ENCODE data around the gene RINT1.
"Not testable (repeated sequence)": the region's sequence is repeated elsewhere in the genome, so short reads cannot be mapped to it uniquely, and the experiment has no call there.

Gene RINT1

GRCh38 chr7:105531792-105532671, at the start of gene RINT1:
Gene RINT1 (plus strand): TSS chr7:105532201. CDS start chr7:105532316, 115 bp downstream.
- DNase-seq (ENCODE audit: low read depth), result peak; percentile 77

- no peak for DNase-seq (ENCODE audit: low read depth)
Measured at GRCh38 chr7:105487579-105488571, 44.1 kb upstream of the RINT1 start.

- DNase-seq (ENCODE audit: low read depth), result no peak
Measured at GRCh38 chr7:105489409-105489808, 42.6 kb upstream of the RINT1 start.

- no peak for DNase-seq (ENCODE audit: low read depth)
Measured at GRCh38 chr7:105493196-105493922, 38.6 kb upstream of the RINT1 start.

GRCh38 chr7:105493923-105494315, 38.1 kb upstream of the RINT1 start:
- no peak for DNase-seq (ENCODE audit: low read depth)

- DNase-seq (ENCODE audit: low read depth), result no peak
Measured at GRCh38 chr7:105496521-105496920, 35.5 kb upstream of the RINT1 start.

GRCh38 chr7:105497016-105497415, 35.0 kb upstream of the RINT1 start:
- DNase-seq (ENCODE audit: low read depth), result no peak

- DNase-seq (ENCODE audit: low read depth), result no peak
Measured at GRCh38 chr7:105502173-105502572, 29.8 kb upstream of the RINT1 start.

GRCh38 chr7:105512415-105512814, 19.6 kb upstream of the RINT1 start:
- no peak for DNase-seq (ENCODE audit: low read depth)

- no peak for DNase-seq (ENCODE audit: low read depth)
Measured at GRCh38 chr7:105512926-105513526, 19.0 kb upstream of the RINT1 start.

GRCh38 chr7:105515610-105516009, 16.4 kb upstream of the RINT1 start:
- DNase-seq (ENCODE audit: low read depth), result not testable (repeated sequence)

- no peak for DNase-seq (ENCODE audit: low read depth)
Measured at GRCh38 chr7:105519353-105519752, 12.6 kb upstream of the RINT1 start.

- DNase-seq (ENCODE audit: low read depth), result not testable (repeated sequence)
Measured at GRCh38 chr7:105520620-105521019, 11.4 kb upstream of the RINT1 start.

GRCh38 chr7:105521027-105521716, 10.8 kb upstream of the RINT1 start:
- peak; percentile 17 for DNase-seq (ENCODE audit: low read depth)

- peak; percentile 60 for DNase-seq (ENCODE audit: low read depth)
Measured at GRCh38 chr7:105521717-105522463, 10.1 kb upstream of the RINT1 start, which contains the start of gene PUS7. Gene PUS7 (minus strand): TSS chr7:105522271. CDS start chr7:105508512, 13,759 bp downstream.

- DNase-seq (ENCODE audit: low read depth), result not testable (repeated sequence)
Measured at GRCh38 chr7:105524423-105524822, 7.6 kb upstream of the RINT1 start.

GRCh38 chr7:105524840-105525239, 7.2 kb upstream of the RINT1 start:
- no peak for DNase-seq (ENCODE audit: low read depth)

- DNase-seq (ENCODE audit: low read depth), result not testable (repeated sequence)
Measured at GRCh38 chr7:105527737-105528136, 4.3 kb upstream of the RINT1 start.

- DNase-seq (ENCODE audit: low read depth), result no peak
Measured at GRCh38 chr7:105530126-105530525, 1.9 kb upstream of the RINT1 start.

GRCh38 chr7:105530546-105530945, 1.5 kb upstream of the RINT1 start:
- no peak for DNase-seq (ENCODE audit: low read depth)

Data from stimulated activated CD8-positive, alpha-beta memory T cell treated with anti-CD3 and anti-CD28 coated beads, Interleukin-7, amount 100 ng/mL, for 24 hours (primary cell).